ENCODE data around the gene C14orf132. TPM values are rescaled to one million over a fixed set of nuclear protein-coding genes. Genes with fewer than 3 reads are reported as not detected.

The C14orf132 gene
- total RNA-seq, 1 donor from 2014 or later, result 44.8 TPM

DNA sequence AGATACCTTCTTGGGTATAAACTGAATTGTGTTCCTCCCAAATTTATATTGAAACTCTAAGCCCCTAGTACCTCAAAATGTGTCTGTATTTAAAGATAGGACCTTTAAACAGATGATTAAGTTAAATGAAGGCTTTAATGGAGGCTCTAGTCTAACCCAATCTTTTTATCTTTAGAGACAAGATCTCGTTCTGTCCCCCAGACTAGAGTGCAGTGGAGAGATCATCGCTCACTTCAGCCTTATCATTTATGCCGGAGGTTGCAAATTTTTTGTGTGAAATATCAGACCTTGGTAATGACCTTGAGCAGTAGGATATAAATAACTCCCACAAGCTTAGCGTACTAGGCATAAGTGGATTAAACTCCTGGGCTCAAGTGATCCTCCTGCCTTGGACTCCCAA, 81.8 kb downstream of the C14orf132 start:
- Histone ChIP-seq H3K9me3 (no peaks in the 10 kb centered on the region), H3K27me3 (ENCODE audit: low read depth) (no peaks in the 10 kb centered on the region), H3K4me1 (peaks cover 15% of the 10 kb centered on the region), H3K36me3 (no peaks in the 10 kb centered on the region), H3K27ac (no peak overlapping the region), H3K4me3 (no peak overlapping the region)
- ATAC-seq (no peak), DNase-seq (no peak)
- no peak for TF ChIP-seq CTCF (IDR thresholded peaks at IDR 0.05)
- intact Hi-C loops (cut with DNase I), result no loop called here

- Histone ChIP-seq H3K36me3 (no peaks in the 10 kb centered on the region), H3K9me3 (no peaks in the 10 kb centered on the region), H3K4me3 (no peak overlapping the region), H3K4me1 (peaks cover 19% of the 10 kb centered on the region), H3K27ac (no peak overlapping the region), H3K27me3 (ENCODE audit: low read depth) (no peaks in the 10 kb centered on the region)
- intact Hi-C loops (cut with DNase I), result no loop called here
- ATAC-seq, result no peak
- no peak for TF ChIP-seq CTCF (IDR thresholded peaks at IDR 0.05)
- no peak for DNase-seq
Measured at GRCh38 chr14:96121660-96122395, 82.7 kb downstream of the C14orf132 start.

DNA sequence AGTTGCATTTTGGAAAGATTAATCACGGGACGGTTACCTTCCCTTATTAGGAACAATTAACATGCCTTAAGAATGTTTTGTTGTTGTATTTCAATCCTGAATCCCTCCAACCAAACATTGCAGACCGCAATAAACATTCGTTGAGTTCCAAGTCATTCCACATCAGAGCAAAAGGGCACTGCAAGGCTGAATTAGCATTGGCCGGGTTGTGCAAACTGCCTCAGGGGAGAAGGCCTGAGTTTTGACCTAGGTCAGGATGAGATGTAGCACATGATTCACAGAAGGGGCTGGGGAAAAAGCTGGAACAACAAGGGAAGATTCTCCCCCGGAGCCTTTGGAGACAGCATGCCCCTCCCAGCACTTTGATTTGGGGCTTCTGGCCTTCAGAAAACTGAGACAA, 83.3 kb downstream of the C14orf132 start:
- peaks cover 18% of the 10 kb centered on the region for H3K4me1 ChIP-seq
- H3K27ac ChIP-seq, result no peak overlapping the region
- H3K27me3 ChIP-seq (ENCODE audit: low read depth), result no peaks in the 10 kb centered on the region
- ATAC-seq (no peak), DNase-seq (no peak)
- no peaks in the 10 kb centered on the region for H3K36me3 ChIP-seq
- intact Hi-C loops (cut with DNase I), result no loop called here
- no peak for TF ChIP-seq CTCF (IDR thresholded peaks at IDR 0.05)
- no peaks in the 10 kb centered on the region for H3K9me3 ChIP-seq
- H3K4me3 ChIP-seq, result no peak overlapping the region

DNA sequence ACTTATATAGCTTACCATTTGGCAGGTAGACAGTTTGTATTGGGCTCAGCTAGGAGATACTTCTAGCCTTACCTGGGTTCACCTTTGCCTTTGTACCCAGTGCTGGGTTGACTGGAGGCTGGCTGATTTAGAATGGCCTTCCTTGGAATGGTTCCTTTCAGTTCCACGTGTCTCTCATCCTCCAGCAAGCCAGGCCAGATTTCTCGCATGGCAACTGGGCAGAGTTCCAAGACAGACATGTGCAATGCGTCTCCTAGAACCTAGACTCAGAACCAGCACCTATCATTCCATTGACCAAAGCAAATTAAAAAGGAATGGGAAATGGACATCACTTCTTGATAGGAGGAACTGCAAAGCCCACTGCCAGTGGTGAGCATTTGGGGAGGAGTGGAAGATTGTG, 86.4 kb downstream of the C14orf132 start:
- H3K4me1 ChIP-seq, result peaks cover 18% of the 10 kb centered on the region
- H3K27ac ChIP-seq, result no peak overlapping the region
- peak; percentile 26 to 27 for ATAC-seq
- no peak overlapping the region for H3K4me3 ChIP-seq
- no peak for DNase-seq
- no peak for TF ChIP-seq CTCF (IDR thresholded peaks at IDR 0.05)
- no peaks in the 10 kb centered on the region for H3K9me3 ChIP-seq
- H3K27me3 ChIP-seq (ENCODE audit: low read depth), result no peaks in the 10 kb centered on the region
- intact Hi-C loops (cut with DNase I), result no loop called here
- no peaks in the 10 kb centered on the region for H3K36me3 ChIP-seq

GRCh38 chr14:96126339-96126782, 87.2 kb downstream of the C14orf132 start:
- no peak for TF ChIP-seq CTCF (IDR thresholded peaks at IDR 0.05)
- no peak overlapping the region for H3K27ac ChIP-seq
- H3K27me3 ChIP-seq (ENCODE audit: low read depth), result no peaks in the 10 kb centered on the region
- intact Hi-C loops (cut with DNase I), result no loop called here
- DNase-seq (no peak), ATAC-seq (peak; percentile 57 to 61)
- H3K4me3 ChIP-seq, result no peak overlapping the region
- H3K9me3 ChIP-seq, result no peaks in the 10 kb centered on the region
- H3K4me1 ChIP-seq, result peaks cover 18% of the 10 kb centered on the region
- H3K36me3 ChIP-seq, result no peaks in the 10 kb centered on the region

Data from lower lobe of right lung (tissue), 2 donors.